NCI-H1694 treated with DMSO at 0.1 percent for 48 hours (cell line): ENCODE results near the gene FLYWCH1.
A peak's percentile ranks its signal among the peaks of the same experiment; 100 is the strongest.

Source experiments
- DNase-seq: peaks from one replicate; lab custom pipeline; 2025; lab: John Stamatoyannopoulos, UW

The FLYWCH1 gene

GRCh38 chr16:2985893-2986355 lies 74.2 kb downstream of the FLYWCH1 start:
- DNase-seq = peak; percentile 67

- no peak for DNase-seq
Measured at GRCh38 chr16:2986623-2987188, 75.0 kb downstream of the FLYWCH1 start.

- DNase-seq = no peak
Measured at GRCh38 chr16:2987286-2987685, 75.6 kb downstream of the FLYWCH1 start.

GRCh38 chr16:2987833-2988232 lies 76.1 kb downstream of the FLYWCH1 start:
- peak; percentile 59 for DNase-seq

GRCh38 chr16:2988590-2989099 lies 76.9 kb downstream of the FLYWCH1 start:
- no peak for DNase-seq

GRCh38 chr16:2990891-2991290 lies 79.2 kb downstream of the FLYWCH1 start:
- DNase-seq = no peak

- DNase-seq = no peak
Measured at GRCh38 chr16:2991566-2992261, 80.0 kb downstream of the FLYWCH1 start.

- DNase-seq = no peak
Measured at GRCh38 chr16:2992383-2993081, 80.8 kb downstream of the FLYWCH1 start.

- no peak for DNase-seq
Measured at GRCh38 chr16:2996298-2996697, 84.6 kb downstream of the FLYWCH1 start.

GRCh38 chr16:2999929-3000328 lies 88.2 kb downstream of the FLYWCH1 start:
- DNase-seq = no peak

GRCh38 chr16:3000540-3000939 lies 88.8 kb downstream of the FLYWCH1 start:
- no peak for DNase-seq
